ENCODE data around the gene KCNF1. TPM values are rescaled to one million over a fixed set of nuclear protein-coding genes. Genes with fewer than 3 reads are reported as not detected.

Gene KCNF1
- polyA plus RNA-seq, 3 donors from 2014 or later = not detected

GRCh38 chr2:10939058-10939457 lies 27.3 kb downstream of the KCNF1 start:
- Mint-ChIP-seq H3K4me3 (no peak overlapping the region), H3K4me1 (no peaks in the 10 kb centered on the region), H3K9me3 (peaks cover 0 to 17% (median 6%) of the 10 kb centered on the region in 6 donors), H3K36me3 (peaks cover 0 to 7% (median 7%) of the 10 kb centered on the region in 3 donors), H3K27ac (no peak overlapping the region), H3K27me3 (ENCODE audit: low read depth in 3 of 3) (peaks cover 0 to 11% (median 9%) of the 10 kb centered on the region in 3 donors)
- no peak for DNase-seq

- peaks cover 0 to 10% (median 8%) of the 10 kb centered on the region in 3 donors for H3K27me3 Mint-ChIP-seq (ENCODE audit: low read depth in 3 of 3)
- no peak overlapping the region for H3K27ac Mint-ChIP-seq
- no peaks in the 10 kb centered on the region for H3K4me1 Mint-ChIP-seq
- DNase-seq = no peak
- peaks cover 0 to 7% (median 7%) of the 10 kb centered on the region in 3 donors for H3K36me3 Mint-ChIP-seq
- no peak overlapping the region for H3K4me3 Mint-ChIP-seq
- peaks cover 0 to 17% (median 6%) of the 10 kb centered on the region in 6 donors for H3K9me3 Mint-ChIP-seq
Measured at GRCh38 chr2:10940596-10940995, 28.9 kb downstream of the KCNF1 start.

- H3K4me3 Mint-ChIP-seq = no peak overlapping the region
- peaks cover 0 to 7% (median 7%) of the 10 kb centered on the region in 3 donors for H3K36me3 Mint-ChIP-seq
- H3K27ac Mint-ChIP-seq = no peak overlapping the region
- DNase-seq = no peak
- H3K27me3 Mint-ChIP-seq (ENCODE audit: low read depth in 3 of 3) = peaks cover 0 to 10% (median 9%) of the 10 kb centered on the region in 3 donors
- no peaks in the 10 kb centered on the region for H3K4me1 Mint-ChIP-seq
- H3K9me3 Mint-ChIP-seq = peaks cover 0 to 17% (median 6%) of the 10 kb centered on the region in 6 donors
Measured at GRCh38 chr2:10941383-10941782, 29.6 kb downstream of the KCNF1 start.

- H3K27ac Mint-ChIP-seq = no peak overlapping the region
- H3K4me3 Mint-ChIP-seq = no peak overlapping the region
- peaks cover 2 to 14% (median 9%) of the 10 kb centered on the region in 3 donors for H3K27me3 Mint-ChIP-seq (ENCODE audit: low read depth in 3 of 3)
- H3K9me3 Mint-ChIP-seq = no peaks in the 10 kb centered on the region
- no peaks in the 10 kb centered on the region for H3K36me3 Mint-ChIP-seq
- no peak for DNase-seq
- H3K4me1 Mint-ChIP-seq = no peaks in the 10 kb centered on the region
Measured at GRCh38 chr2:10944799-10945198, 33.1 kb downstream of the KCNF1 start.

- no peaks in the 10 kb centered on the region for H3K36me3 Mint-ChIP-seq
- no peaks in the 10 kb centered on the region for H3K9me3 Mint-ChIP-seq
- no peak for DNase-seq
- H3K4me1 Mint-ChIP-seq = no peaks in the 10 kb centered on the region
- peaks cover 5 to 16% (median 9%) of the 10 kb centered on the region in 3 donors for H3K27me3 Mint-ChIP-seq (ENCODE audit: low read depth in 3 of 3)
- no peak overlapping the region for H3K4me3 Mint-ChIP-seq
- H3K27ac Mint-ChIP-seq = no peak overlapping the region
Measured at GRCh38 chr2:10946394-10946793, 34.7 kb downstream of the KCNF1 start.

GRCh38 chr2:10947005-10947440 lies 35.3 kb downstream of the KCNF1 start:
- Mint-ChIP-seq H3K27ac (no peak overlapping the region), H3K27me3 (ENCODE audit: low read depth in 3 of 3) (peaks cover 5 to 16% (median 14%) of the 10 kb centered on the region in 3 donors), H3K36me3 (no peaks in the 10 kb centered on the region), H3K9me3 (no peaks in the 10 kb centered on the region), H3K4me1 (no peaks in the 10 kb centered on the region), H3K4me3 (no peak overlapping the region)
- no peak for DNase-seq

GRCh38 chr2:10947446-10948187 lies 35.9 kb downstream of the KCNF1 start:
- H3K27ac Mint-ChIP-seq = peak overlapping the region in 1 of 6 donors; percentile 1
- peaks cover 7 to 19% (median 19%) of the 10 kb centered on the region in 3 donors for H3K27me3 Mint-ChIP-seq (ENCODE audit: low read depth in 3 of 3)
- H3K4me3 Mint-ChIP-seq = no peak overlapping the region

GRCh38 chr2:10948188-10948564 lies 36.4 kb downstream of the KCNF1 start:
- H3K4me3 Mint-ChIP-seq = no peak overlapping the region
- H3K27ac Mint-ChIP-seq = peak overlapping the region in 1 of 6 donors; percentile 1
- H3K4me1 Mint-ChIP-seq = peaks cover 8 to 9% of the 10 kb centered on the region in 2 donors

More at GRCh38 chr2:10947446-10948187, 35.9 kb downstream of the KCNF1 start:
- Mint-ChIP-seq H3K36me3 (no peaks in the 10 kb centered on the region), H3K4me1 (peaks cover 3 to 4% of the 10 kb centered on the region in 2 donors), H3K9me3 (peaks cover 0 to under 1% (median 0%) of the 10 kb centered on the region in 6 donors)
- DNase-seq = no peak

GRCh38 chr2:10948606-10949230 lies 37.0 kb downstream of the KCNF1 start:
- no peak overlapping the region for H3K4me3 Mint-ChIP-seq
- H3K27ac Mint-ChIP-seq = no peak overlapping the region
- H3K36me3 Mint-ChIP-seq = peaks cover 0 to 4% (median 0%) of the 10 kb centered on the region in 3 donors
- DNase-seq = no peak
- H3K4me1 Mint-ChIP-seq = peaks cover 13 to 14% of the 10 kb centered on the region in 2 donors
- peaks cover 17 to 27% (median 24%) of the 10 kb centered on the region in 3 donors for H3K27me3 Mint-ChIP-seq (ENCODE audit: low read depth in 3 of 3)
- H3K9me3 Mint-ChIP-seq = peaks cover 2 to 11% (median 4%) of the 10 kb centered on the region in 6 donors

More at GRCh38 chr2:10948188-10948564, 36.4 kb downstream of the KCNF1 start:
- peaks cover 11 to 22% (median 21%) of the 10 kb centered on the region in 3 donors for H3K27me3 Mint-ChIP-seq (ENCODE audit: low read depth in 3 of 3)
- no peak for DNase-seq
- peaks cover 0 to 5% (median 2%) of the 10 kb centered on the region in 6 donors for H3K9me3 Mint-ChIP-seq
- no peaks in the 10 kb centered on the region for H3K36me3 Mint-ChIP-seq

- peaks cover 14 to 15% of the 10 kb centered on the region in 2 donors for H3K4me1 Mint-ChIP-seq
- no peak overlapping the region for H3K27ac Mint-ChIP-seq
- H3K36me3 Mint-ChIP-seq = peaks cover 0 to 4% (median 0%) of the 10 kb centered on the region in 3 donors
- no peak for DNase-seq
- no peak overlapping the region for H3K4me3 Mint-ChIP-seq
- peaks cover 2 to 12% (median 4%) of the 10 kb centered on the region in 6 donors for H3K9me3 Mint-ChIP-seq
- H3K27me3 Mint-ChIP-seq (ENCODE audit: low read depth in 3 of 3) = peaks cover 25 to 37% (median 34%) of the 10 kb centered on the region in 3 donors
Measured at GRCh38 chr2:10949835-10950234, 38.1 kb downstream of the KCNF1 start.

- H3K27me3 Mint-ChIP-seq (ENCODE audit: low read depth in 3 of 3) = peaks cover 30 to 39% (median 37%) of the 10 kb centered on the region in 3 donors
- no peak overlapping the region for H3K27ac Mint-ChIP-seq
- no peak overlapping the region for H3K4me3 Mint-ChIP-seq
- peaks cover 14 to 15% of the 10 kb centered on the region in 2 donors for H3K4me1 Mint-ChIP-seq
- peaks cover 2 to 12% (median 5%) of the 10 kb centered on the region in 6 donors for H3K9me3 Mint-ChIP-seq
- H3K36me3 Mint-ChIP-seq = peaks cover 0 to 4% (median 4%) of the 10 kb centered on the region in 3 donors
- DNase-seq = no peak
Measured at GRCh38 chr2:10951558-10952414, 40.1 kb downstream of the KCNF1 start.

GRCh38 chr2:10954416-10954815 lies 42.7 kb downstream of the KCNF1 start:
- H3K36me3 Mint-ChIP-seq = peaks cover 0 to 4% (median 4%) of the 10 kb centered on the region in 3 donors

More at GRCh38 chr2:10954416-10954815, 42.7 kb downstream of the KCNF1 start:
- H3K27me3 Mint-ChIP-seq (ENCODE audit: low read depth in 3 of 3) = peaks cover 30 to 35% (median 34%) of the 10 kb centered on the region in 3 donors
- H3K27ac Mint-ChIP-seq = peak overlapping the region in 2 of 6 donors; percentile 45 to 92
- peak overlapping the region in 1 of 5 donors; percentile 47 for H3K4me3 Mint-ChIP-seq
- peaks cover 2 to 12% (median 5%) of the 10 kb centered on the region in 6 donors for H3K9me3 Mint-ChIP-seq
- peaks cover 14 to 15% of the 10 kb centered on the region in 2 donors for H3K4me1 Mint-ChIP-seq
- DNase-seq = no peak
